Naive thymus-derived CD4-positive, alpha-beta T cell (primary cell): ENCODE measurements around the gene PDZD7. TPM values are rescaled to one million over a fixed set of nuclear protein-coding genes. Genes with fewer than 3 reads are reported as not detected.

Source experiments
- ATAC-seq: fragments of 150-1000 bp; cut with Tn5 transposase; 2 replicates; pipeline ENCODE4 v1.10.0; 2021; ENCODE audit warnings: mild to moderate bottlenecking, moderate library complexity
- CTCF ChIA-PET: fragments of 350-600 bp; sonication (Branson Sonifier 250); formaldehyde crosslinking; loops from one replicate; lab custom pipeline; 2021; ENCODE audit warnings: antibody characterized with exemption; lab: Charles Lee
- POLR2A ChIA-PET: fragments of 350-600 bp; sonication (Branson Sonifier 250); formaldehyde crosslinking; loops from one replicate; lab custom pipeline; 2021; ENCODE audit warnings: antibody characterized with exemption, inconsistent platforms; lab: Charles Lee
- DNase-seq, 9 donors: peaks; one replicate each; pipeline versions ENCODE4 v3.0.0 to v3.0.0-alpha.2; 2020 to 2022; ENCODE audit warnings: mixed read lengths in 1 of 9
- H3K27ac ChIP-seq: one replicate; pipeline ENCODE4 v1.7.0; 2013; ENCODE audit warnings: mild to moderate bottlenecking, low read depth, low read length, moderate library complexity
- H3K27me3 ChIP-seq, 2 donors: one replicate each; pipeline ENCODE4 v1.7.0; 2013; ENCODE audit warnings: low read length in 2 of 2, mild to moderate bottlenecking in 2 of 2, moderate library complexity in 2 of 2; ENCODE audit not compliant: control insufficient read depth in 2 of 2, insufficient read depth in 2 of 2
- H3K36me3 ChIP-seq, 3 experiments: 1 replicate in 2 of 3; 2 replicates in 1 of 3; pipeline ENCODE4 v1.7.0; 2013; ENCODE audit warnings: low read length in 3 of 3, mild to moderate bottlenecking in 3 of 3, moderate library complexity in 1 of 3; ENCODE audit not compliant: insufficient read depth in 3 of 3, control insufficient read depth in 2 of 3
- H3K4me1 ChIP-seq, 2 donors: one replicate each; pipeline ENCODE4 v1.7.0; 2013; ENCODE audit warnings: low read length in 2 of 2, mild to moderate bottlenecking in 2 of 2, moderate library complexity in 1 of 2; ENCODE audit not compliant: control insufficient read depth in 2 of 2, insufficient read depth in 2 of 2
- H3K4me3 ChIP-seq: 2 replicates; pipeline ENCODE4 v1.7.0; 2013; ENCODE audit warnings: mild to moderate bottlenecking, low read length
- H3K9me3 ChIP-seq, 3 experiments: 1 replicate in 2 of 3; 2 replicates in 1 of 3; pipeline ENCODE4 v1.7.0; 2013; ENCODE audit warnings: low read length in 3 of 3; ENCODE audit not compliant: control insufficient read depth in 2 of 3
- H3K27ac Mint-ChIP-seq, 9 donors: one replicate each; pipeline ENCODE4 v1.8.0; 2020 to 2022; ENCODE audit warnings: mixed read lengths in 9 of 9, mild to moderate bottlenecking in 8 of 9, moderate library complexity in 5 of 9, inconsistent platforms in 2 of 9
- H3K27me3 Mint-ChIP-seq, 5 donors: one replicate each; pipeline ENCODE4 v1.8.0; 2021 to 2022; ENCODE audit warnings: mixed read lengths in 5 of 5, mild to moderate bottlenecking in 1 of 5
- H3K36me3 Mint-ChIP-seq, 5 donors: one replicate each; pipeline ENCODE4 v1.8.0; 2020 to 2022; ENCODE audit warnings: mixed read lengths in 5 of 5, mild to moderate bottlenecking in 3 of 5, inconsistent platforms in 1 of 5
- H3K4me1 Mint-ChIP-seq, 7 donors: one replicate each; pipeline ENCODE4 v1.8.0; 2020 to 2022; ENCODE audit warnings: mixed read lengths in 7 of 7, mild to moderate bottlenecking in 3 of 7, inconsistent platforms in 1 of 7
- H3K4me3 Mint-ChIP-seq, 10 donors: one replicate each; pipeline ENCODE4 v1.8.0; 2020 to 2022; ENCODE audit warnings: mild to moderate bottlenecking in 10 of 10, mixed read lengths in 10 of 10, moderate library complexity in 6 of 10, inconsistent platforms in 2 of 10
- H3K9me3 Mint-ChIP-seq, 11 donors: one replicate each; pipeline ENCODE4 v1.8.0; 2020 to 2022; ENCODE audit warnings: mixed read lengths in 11 of 11, mild to moderate bottlenecking in 4 of 11, inconsistent platforms in 1 of 11, moderate library complexity in 1 of 11
- intact Hi-C, 2 donors: fragments of 100-400 bp; cut with micrococcal nuclease; formaldehyde crosslinking; loops; one replicate each; pipeline ENCODE4 v1.15.1; 2023
- polyA plus RNA-seq, 2 donors: library from polyadenylated mRNA; unstranded; fragments of 300-500 nt; fragmentation: Illumina TruSeq; gene quantifications; one replicate each; pipeline ENCODE4 v1.2.3, GENCODE V29; 2021
- total RNA-seq, 6 experiments: library from RNA in 5 of 6; stranded (reverse) in 5 of 6; gene quantifications; 1 replicate in 5 of 6; 2 replicates in 1 of 6; pipeline ENCODE4 v1.2.3 and lab custom pipeline; 2021 to 2026

Gene PDZD7
- total RNA-seq (1 to 10 TPM in 3 of 5 experiments, under 1 TPM in 2; 0.65 to 2.8 (median 1.8) TPM), polyA plus RNA-seq (1 to 10 TPM in 1 of 2 donors, under 1 TPM in 1; 0.71 to 1.1 TPM), total RNA-seq (lab: John Stamatoyannopoulos, UW) (3.0 reads per million, percentile 16 among the genes with 10 or more reads in this experiment)

- Histone ChIP-seq H3K36me3 (peaks cover 0 to 22% (median 9%) of the 10 kb centered on the region in 3 experiments), H3K4me1 (peaks cover 12 to 14% of the 10 kb centered on the region in 2 donors), H3K4me3 (peak within 1 kb of the TSS; percentile 99), H3K27me3 (no peaks in the 10 kb centered on the region), H3K27ac (peak within 1 kb of the TSS; percentile 98), H3K9me3 (no peaks in the 10 kb centered on the region)
- intact Hi-C loops: loop anchor here (1.0 to 10.0 kb wide), 9 partner anchors 12 to 1024 kb away; partner anchors contain the start of genes SLF2 (in 2 of the 2), ARMH3 (in 1 of the 2) and BTRC (in 1 of the 2)
- CTCF ChIA-PET: interaction anchor here (0.8 to 3.2 kb wide), 9 partner anchors 9 to 91 kb away, joined by 4 to 30 read pairs (median 6); no protein-coding TSS in a partner anchor
- Mint-ChIP-seq H3K4me1 (peaks cover 6 to 21% (median 16%) of the 10 kb centered on the region in 7 donors), H3K27ac (peak within 1 kb of the TSS; percentile 75 to 97 (median 93)), H3K9me3 (no peaks in the 10 kb centered on the region), H3K4me3 (peak within 1 kb of the TSS; percentile 85 to 99 (median 94)), H3K36me3 (peaks cover 0 to 9% (median 3%) of the 10 kb centered on the region in 5 donors), H3K27me3 (peaks cover 0 to 21% (median 0%) of the 10 kb centered on the region in 5 donors)
- DNase-seq: peak; percentile 93 to 98 (median 97)
- POLR2A ChIA-PET: interaction anchor here (0.7 to 3.2 kb wide), 12 partner anchors 11 to 118 kb away, joined by 3 to 40 read pairs (median 4); partner anchors contain the start of genes LZTS2, MRPL43, SLF2 and TWNK
- peak; percentile 88 for ATAC-seq
These were observed at the start of gene PDZD7, which contains the start of gene SFXN3 for GRCh38 chr10:101031128-101031795. PDZD7 (minus strand) TSS chr10:101031129; CDS start chr10:101030219, 910 bp downstream. SFXN3 (plus strand) TSS chr10:101031234; CDS start chr10:101034695, 3,461 bp downstream.

GRCh38 chr10:101079874-101080273, 48.9 kb upstream of the PDZD7 start:
- CTCF ChIA-PET: interaction anchor here (0.6 to 0.7 kb wide), 2 partner anchors 27 to 62 kb away, joined by 3 read pairs; no protein-coding TSS in a partner anchor
- no peaks in the 10 kb centered on the region for H3K36me3 ChIP-seq
- no peak overlapping the region for H3K27ac ChIP-seq
- ATAC-seq: no peak
- H3K4me3 ChIP-seq: no peak overlapping the region
- Mint-ChIP-seq H3K36me3 (peaks cover 0 to 9% (median 0%) of the 10 kb centered on the region in 5 donors), H3K4me3 (no peak overlapping the region), H3K27ac (no peak overlapping the region), H3K27me3 (peaks cover 43 to 73% (median 60%) of the 10 kb centered on the region in 5 donors), H3K9me3 (peaks cover 0 to 2% (median 0%) of the 10 kb centered on the region in 11 donors), H3K4me1 (peaks cover 0 to 7% (median 0%) of the 10 kb centered on the region in 7 donors)
- POLR2A ChIA-PET: no interaction called here
- no peaks in the 10 kb centered on the region for H3K9me3 ChIP-seq
- no peaks in the 10 kb centered on the region for H3K27me3 ChIP-seq
- H3K4me1 ChIP-seq: no peaks in the 10 kb centered on the region
- DNase-seq: no peak
- intact Hi-C loops: no loop called here

- Histone ChIP-seq H3K4me3 (no peak overlapping the region), H3K27me3 (no peaks in the 10 kb centered on the region), H3K4me1 (no peaks in the 10 kb centered on the region), H3K27ac (no peak overlapping the region), H3K9me3 (no peaks in the 10 kb centered on the region), H3K36me3 (no peaks in the 10 kb centered on the region)
- Mint-ChIP-seq H3K4me1 (peaks cover 0 to 8% (median 0%) of the 10 kb centered on the region in 7 donors), H3K36me3 (peaks cover 0 to 8% (median 0%) of the 10 kb centered on the region in 5 donors), H3K9me3 (peaks cover 0 to 2% (median 0%) of the 10 kb centered on the region in 11 donors), H3K27me3 (peaks cover 53 to 79% (median 74%) of the 10 kb centered on the region in 5 donors), H3K27ac (no peak overlapping the region), H3K4me3 (no peak overlapping the region)
- DNase-seq: no peak
- intact Hi-C loops: no loop called here
- ChIA-PET POLR2A (no interaction called here), CTCF (interaction anchor here (0.6 kb wide), 1 partner anchor 68 kb away, joined by 4 read pairs; no protein-coding TSS in a partner anchor)
- no peak for ATAC-seq
These were observed 45.7 kb upstream of the PDZD7 start for GRCh38 chr10:101076630-101077029.

- CTCF ChIA-PET: interaction anchor here (0.6 kb wide), 1 partner anchor 67 kb away, joined by 4 read pairs; no protein-coding TSS in a partner anchor
- Histone ChIP-seq H3K4me3 (no peak overlapping the region), H3K36me3 (no peaks in the 10 kb centered on the region), H3K4me1 (no peaks in the 10 kb centered on the region), H3K27me3 (no peaks in the 10 kb centered on the region), H3K27ac (no peak overlapping the region), H3K9me3 (no peaks in the 10 kb centered on the region)
- Mint-ChIP-seq H3K27ac (peak overlapping the region in 1 of 9 donors; percentile 11), H3K9me3 (peaks cover 0 to 2% (median 0%) of the 10 kb centered on the region in 11 donors), H3K4me3 (no peak overlapping the region), H3K36me3 (peaks cover 0 to 1% (median 0%) of the 10 kb centered on the region in 5 donors), H3K4me1 (peaks cover 0 to 10% (median 0%) of the 10 kb centered on the region in 7 donors), H3K27me3 (peaks cover 50 to 76% (median 69%) of the 10 kb centered on the region in 5 donors)
- ATAC-seq (no peak), DNase-seq (no peak)
- intact Hi-C loops: no loop called here
- POLR2A ChIA-PET: no interaction called here
These were observed 44.8 kb upstream of the PDZD7 start for GRCh38 chr10:101075775-101076174.

DNA sequence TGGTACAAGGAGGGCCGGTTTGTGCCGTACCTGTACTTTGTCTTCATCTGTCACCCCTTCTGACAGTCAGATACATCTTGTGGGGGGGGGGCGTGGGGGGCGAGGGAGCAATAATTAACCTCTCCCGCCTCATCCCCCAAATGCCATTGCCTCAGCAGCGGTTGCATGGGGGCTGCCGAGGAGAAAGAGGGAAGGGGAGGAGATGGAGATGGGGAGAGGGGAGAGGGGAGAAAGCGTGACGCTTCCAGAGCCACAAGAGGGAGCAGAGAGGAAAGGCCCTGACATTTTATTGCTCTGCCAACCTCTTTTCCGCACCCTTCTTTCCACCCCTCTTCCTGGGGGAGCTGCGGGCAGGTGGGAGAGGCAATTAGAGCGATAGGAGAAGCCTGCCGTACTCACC, 42.7 kb upstream of the PDZD7 start:
- Histone ChIP-seq H3K27me3 (no peaks in the 10 kb centered on the region), H3K27ac (no peak overlapping the region), H3K36me3 (no peaks in the 10 kb centered on the region), H3K4me3 (no peak overlapping the region), H3K4me1 (no peaks in the 10 kb centered on the region), H3K9me3 (no peaks in the 10 kb centered on the region)
- Mint-ChIP-seq H3K4me1 (peaks cover 0 to 10% (median 0%) of the 10 kb centered on the region in 7 donors), H3K27me3 (peaks cover 45 to 58% (median 54%) of the 10 kb centered on the region in 5 donors), H3K9me3 (peaks cover 0 to under 1% (median 0%) of the 10 kb centered on the region in 11 donors), H3K36me3 (no peaks in the 10 kb centered on the region), H3K4me3 (no peak overlapping the region), H3K27ac (no peak overlapping the region)
- intact Hi-C loops: no loop called here
- ChIA-PET CTCF (interaction anchor here (1.0 kb wide), 1 partner anchor 14 kb away, joined by 4 read pairs; no protein-coding TSS in a partner anchor), POLR2A (no interaction called here)
- DNase-seq (no peak), ATAC-seq (no peak)

DNA sequence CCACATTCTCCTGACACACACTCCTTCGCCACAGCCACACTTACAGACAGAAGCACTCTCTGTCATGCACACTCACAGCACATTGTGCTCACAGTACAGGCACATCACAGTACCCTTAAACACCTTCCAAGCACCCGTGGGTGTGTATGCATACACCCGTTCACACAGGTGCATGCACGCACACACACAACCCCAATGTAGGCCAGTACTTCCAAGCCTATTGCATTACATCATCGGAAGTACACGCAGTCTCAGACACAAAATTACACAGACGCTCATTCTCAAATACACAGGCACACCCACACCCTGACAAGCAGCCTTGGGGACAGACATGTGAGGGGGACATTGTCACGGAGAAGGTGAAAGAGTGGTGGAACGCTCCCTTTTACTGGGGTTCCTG, 42.0 kb upstream of the PDZD7 start:
- Histone ChIP-seq H3K36me3 (no peaks in the 10 kb centered on the region), H3K4me1 (no peaks in the 10 kb centered on the region), H3K9me3 (no peaks in the 10 kb centered on the region), H3K27ac (no peak overlapping the region), H3K4me3 (no peak overlapping the region), H3K27me3 (no peaks in the 10 kb centered on the region)
- no peaks in the 10 kb centered on the region for H3K9me3 Mint-ChIP-seq
- ATAC-seq (no peak), DNase-seq (no peak)
- intact Hi-C loops: no loop called here
- ChIA-PET CTCF (no interaction called here), POLR2A (no interaction called here)
- H3K4me1 Mint-ChIP-seq: peaks cover 0 to 10% (median under 1%) of the 10 kb centered on the region in 7 donors
- no peak overlapping the region for H3K4me3 Mint-ChIP-seq
- no peaks in the 10 kb centered on the region for H3K36me3 Mint-ChIP-seq
- H3K27me3 Mint-ChIP-seq: peaks cover 46 to 52% (median 50%) of the 10 kb centered on the region in 5 donors
- no peak overlapping the region for H3K27ac Mint-ChIP-seq
